ENCODE data around the gene ESRRB. TPM values are rescaled to one million over a fixed set of nuclear protein-coding genes. Genes with fewer than 3 reads are reported as not detected.

ESRRB gene
- polyA plus RNA-seq, 1 of the 3 experiments (the other 2 are of a cell fraction) = 0.05 TPM

GRCh38 chr14:76537906-76538647, 162.1 kb downstream of the ESRRB start:
- no peaks in the 10 kb centered on the region for H3K9me2 ChIP-seq
- no peaks in the 10 kb centered on the region for H3K79me2 ChIP-seq (ENCODE audit: insufficient read depth)
- H3F3A ChIP-seq (replicated peaks; ENCODE audit: insufficient read depth) = no peaks in the 10 kb centered on the region
- H3K27ac ChIP-seq (ENCODE audit: low read depth in 2 of 2, low read length in 1 of 2) = no peak overlapping the region
- no peak overlapping the region for H3K4me3 ChIP-seq (ENCODE audit: low read depth in 2 of 2, low read length in 1 of 2)
- no peak overlapping the region for H2AFZ ChIP-seq (ENCODE audit: low read depth)
- 0 out of 2 replicates have a peak, but pooled peaks cover 10% of the 10 kb centered on the region for H3K27me3 ChIP-seq (ENCODE audit: insufficient read depth)
- no peaks in the 10 kb centered on the region for H3K9me3 ChIP-seq
- H3K36me3 ChIP-seq (replicated peaks in 1 of 2; ENCODE audit: control insufficient read depth in 1 of 2, insufficient read depth in 2 of 2, low read length in 1 of 2) = no peaks in the 10 kb centered on the region
- H4K20me1 ChIP-seq (ENCODE audit: insufficient read depth) = no peaks in the 10 kb centered on the region
- H3K4me2 ChIP-seq = 0 out of 2 replicates have a peak overlapping the region, but pooled peaks have one; percentile 41
- TF ChIP-seq TCF12 (IDR thresholded peaks at IDR 0.05) = peak; percentile 21; the same call in 1 of the 2 replicates
- TF ChIP-seq CHD2 (IDR thresholded peaks at IDR 0.05; ENCODE audit: low read length, partially characterized antibody) = no peak
- TF ChIP-seq RFX5 (IDR thresholded peaks at IDR 0.05; ENCODE audit: low read length) = no peak
- TF ChIP-seq RCOR1 (IDR thresholded peaks at IDR 0.05; ENCODE audit: low read length) = no peak; the same call in 1 of the 2 replicates
- no peak for TF ChIP-seq GABPA (IDR thresholded peaks at IDR 0.05; ENCODE audit: low read depth)
- no peak for TF ChIP-seq ZBTB33 (IDR thresholded peaks at IDR 0.05; ENCODE audit: borderline replicate concordance, low read depth)
- TF ChIP-seq MXI1 (IDR thresholded peaks at IDR 0.05; ENCODE audit: low read depth, low read length) = no peak
- no peak for TF ChIP-seq MEF2A (IDR thresholded peaks at IDR 0.05; ENCODE audit: borderline replicate concordance, low read depth)
- no peak for TF ChIP-seq SIN3A (IDR thresholded peaks at IDR 0.05; ENCODE audit: borderline replicate concordance, low read depth, low read length)
- no peak for TF ChIP-seq NRF1 (IDR thresholded peaks at IDR 0.05; ENCODE audit: low read depth, low read length)
- TF ChIP-seq RXRA (IDR thresholded peaks at IDR 0.05; ENCODE audit: borderline replicate concordance, low read depth) = no peak
- no peak for TF ChIP-seq FOXJ3 (CRISPR knock-in tag; IDR thresholded peaks at IDR 0.05)
- no peak for TF ChIP-seq PBX3 (IDR thresholded peaks at IDR 0.05)
- TF ChIP-seq NFIC (IDR thresholded peaks at IDR 0.05; ENCODE audit: borderline replicate concordance) = no peak
- no peak for TF ChIP-seq ELF1 (IDR thresholded peaks at IDR 0.05)
- no peak for TF ChIP-seq POLR2AphosphoS5 (IDR thresholded peaks at IDR 0.05; ENCODE audit: low read depth, low read length)
- TF ChIP-seq EZH2phosphoT487 (IDR thresholded peaks at IDR 0.05; ENCODE audit: borderline replicate concordance, low read depth) = no peak
- TF ChIP-seq EP300 (IDR thresholded peaks at IDR 0.05; ENCODE audit: borderline replicate concordance in 1 of 2, low read depth in 1 of 2, low read length in 1 of 2) = peak in 1 of 2 experiments; percentile 37; a peak in 1 of 4 replicates
- no peak for TF ChIP-seq YY1 (IDR thresholded peaks at IDR 0.05; ENCODE audit: low read depth)
- TF ChIP-seq USF1 (IDR thresholded peaks at IDR 0.05; ENCODE audit: borderline replicate concordance, low read depth) = no peak
- no peak for TF ChIP-seq RAD21 (IDR thresholded peaks at IDR 0.05; ENCODE audit: low read length)
- peak; percentile 39 for TF ChIP-seq GATA2 (CRISPR knock-in tag; IDR thresholded peaks at IDR 0.05)
- DNase-seq = peak; percentile 76
- peaks cover 0 to 13% of the 10 kb centered on the region in 2 experiments; a peak in 2 of 4 replicates for H3K4me1 ChIP-seq (ENCODE audit: control insufficient read depth in 1 of 2, insufficient read depth in 2 of 2, low read depth in 1 of 2, low read length in 1 of 2)
- ChIA-PET POLR2A (interaction anchor here (0.6 kb wide), 1 partner anchor 10 kb away, joined by 3 read pairs; no protein-coding TSS in a partner anchor), CTCF (interaction anchor here (0.7 to 1.6 kb wide), 5 partner anchors 8 to 151 kb away, joined by 3 to 7 read pairs (median 4); no protein-coding TSS in a partner anchor)
- H3K9ac ChIP-seq = no peak overlapping the region
- WGBS (ENCODE audit: low lambda C conversion rate) = 14% methylated on average over 10 of the region's 10 CpGs
